Measurements from ENCODE around the gene UGT8. TPM values are rescaled to one million over a fixed set of nuclear protein-coding genes. Genes with fewer than 3 reads are reported as not detected.
"Not testable (repeated sequence)": the region's sequence is repeated elsewhere in the genome, so short reads cannot be mapped to it uniquely, and the experiment has no call there.

UGT8 gene
- polyA plus RNA-seq, 3 donors from 2014 or later = not detected

GRCh38 chr4:114636192-114636935, 37.8 kb downstream of the UGT8 start:
- no peak for DNase-seq
- Mint-ChIP-seq H3K27ac (no peak overlapping the region), H3K4me1 (no peaks in the 10 kb centered on the region), H3K36me3 (no peaks in the 10 kb centered on the region), H3K27me3 (ENCODE audit: low read depth in 3 of 3) (peaks cover 0 to 5% (median 2%) of the 10 kb centered on the region in 3 donors), H3K9me3 (peaks cover 0 to 7% (median 3%) of the 10 kb centered on the region in 6 donors), H3K4me3 (no peak overlapping the region)

DNA sequence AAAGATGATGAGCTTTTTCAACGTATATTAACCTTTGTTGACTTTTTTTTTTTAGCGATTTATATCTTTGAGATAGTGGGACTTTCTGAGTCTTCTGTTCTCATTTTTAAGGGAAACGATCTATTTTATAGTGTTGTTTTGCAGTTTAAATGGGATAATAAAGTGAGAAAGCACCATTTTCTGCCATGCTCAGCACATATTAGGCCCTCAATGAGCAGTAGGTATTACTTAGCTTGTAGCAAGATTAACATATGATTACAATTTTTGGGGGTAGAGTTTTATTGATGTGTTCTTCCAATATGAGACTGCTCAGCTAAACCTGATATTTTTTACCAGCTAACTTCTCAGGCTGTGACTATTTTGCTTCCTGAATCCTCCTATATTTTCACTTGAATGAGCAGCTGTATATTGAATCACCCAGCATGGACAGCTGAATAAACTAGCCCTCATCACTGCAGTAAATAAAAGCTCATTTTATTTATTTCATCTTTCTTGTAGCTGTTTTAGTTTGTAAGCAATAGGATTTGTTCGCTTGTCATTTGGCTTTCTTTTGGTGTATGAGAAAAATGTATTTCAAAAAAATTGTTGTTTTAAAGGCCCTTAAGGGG, 43.7 kb downstream of the UGT8 start:
- H3K27me3 Mint-ChIP-seq (ENCODE audit: low read depth in 3 of 3) = peaks cover 0 to 2% (median 0%) of the 10 kb centered on the region in 3 donors
- H3K9me3 Mint-ChIP-seq = peaks cover 0 to 5% (median 0%) of the 10 kb centered on the region in 6 donors
- H3K27ac Mint-ChIP-seq = no peak overlapping the region
- no peak for DNase-seq
- no peaks in the 10 kb centered on the region for H3K4me1 Mint-ChIP-seq
- no peak overlapping the region for H3K4me3 Mint-ChIP-seq
- H3K36me3 Mint-ChIP-seq = no peaks in the 10 kb centered on the region

- peaks cover 0 to 11% (median 2%) of the 10 kb centered on the region in 6 donors for H3K9me3 Mint-ChIP-seq
- no peaks in the 10 kb centered on the region for H3K36me3 Mint-ChIP-seq
- no peak overlapping the region for H3K27ac Mint-ChIP-seq
- H3K4me3 Mint-ChIP-seq = no peak overlapping the region
- H3K27me3 Mint-ChIP-seq (ENCODE audit: low read depth in 3 of 3) = peaks cover 0 to 8% (median 0%) of the 10 kb centered on the region in 3 donors
- no peak for DNase-seq
- H3K4me1 Mint-ChIP-seq = no peaks in the 10 kb centered on the region
Measured at GRCh38 chr4:114649908-114650307, 51.3 kb downstream of the UGT8 start.

- H3K9me3 Mint-ChIP-seq = peaks cover 0 to 11% (median 2%) of the 10 kb centered on the region in 6 donors
- H3K4me3 Mint-ChIP-seq = no peak overlapping the region
- no peaks in the 10 kb centered on the region for H3K4me1 Mint-ChIP-seq
- no peaks in the 10 kb centered on the region for H3K36me3 Mint-ChIP-seq
- H3K27me3 Mint-ChIP-seq (ENCODE audit: low read depth in 3 of 3) = peaks cover 0 to 8% (median 0%) of the 10 kb centered on the region in 3 donors
- no peak for DNase-seq
- no peak overlapping the region for H3K27ac Mint-ChIP-seq
Measured at GRCh38 chr4:114653675-114654074, 55.1 kb downstream of the UGT8 start.

DNA sequence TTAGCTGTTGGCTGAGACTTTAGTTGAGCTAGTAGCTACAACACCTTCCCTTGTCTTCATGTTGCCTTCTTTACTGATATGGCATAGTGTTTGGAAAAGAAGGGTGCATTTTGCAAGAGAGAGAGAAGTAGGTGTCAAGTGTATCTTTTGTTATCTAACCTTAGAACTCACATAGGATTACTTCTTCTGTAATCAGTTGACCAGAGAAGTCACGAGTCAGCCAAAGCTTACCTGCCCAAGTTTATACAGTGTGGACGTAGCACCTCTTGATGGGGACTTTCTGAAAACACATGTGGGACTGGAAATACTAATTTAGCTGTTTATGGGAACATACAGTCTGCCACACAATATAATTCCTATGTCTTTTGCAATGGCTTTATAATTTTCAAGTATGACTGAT, 56.0 kb downstream of the UGT8 start:
- Mint-ChIP-seq H3K27me3 (ENCODE audit: low read depth in 3 of 3) (peaks cover 0 to 8% (median 0%) of the 10 kb centered on the region in 3 donors), H3K4me3 (no peak overlapping the region), H3K4me1 (no peaks in the 10 kb centered on the region), H3K27ac (no peak overlapping the region), H3K9me3 (peaks cover 0 to 11% (median 2%) of the 10 kb centered on the region in 6 donors), H3K36me3 (no peaks in the 10 kb centered on the region)
- no peak for DNase-seq

DNA sequence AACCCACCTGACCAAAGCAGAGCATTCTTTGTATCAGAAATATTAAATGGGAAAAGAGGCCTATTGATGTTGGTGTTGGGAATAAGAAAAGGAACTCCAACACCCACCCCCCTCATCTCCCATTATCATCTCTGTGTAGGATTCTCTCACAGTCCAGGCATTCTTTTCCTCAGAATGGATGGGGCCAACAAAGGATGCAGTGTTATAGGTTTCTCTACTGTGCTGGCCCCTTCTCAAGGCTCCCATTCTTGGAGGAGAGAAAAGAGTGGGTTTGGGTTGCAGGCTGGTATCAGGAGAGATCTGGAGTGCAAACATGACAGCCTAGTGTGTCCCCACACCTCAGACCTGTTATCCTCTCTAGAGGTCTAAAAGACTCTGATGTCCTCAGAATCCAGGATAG, 59.6 kb downstream of the UGT8 start:
- no peak for DNase-seq
- Mint-ChIP-seq H3K27me3 (ENCODE audit: low read depth in 3 of 3) (peaks cover 0 to 3% (median 0%) of the 10 kb centered on the region in 3 donors), H3K36me3 (no peaks in the 10 kb centered on the region), H3K27ac (no peak overlapping the region), H3K4me3 (no peak overlapping the region), H3K9me3 (peaks cover 0 to under 1% (median 0%) of the 10 kb centered on the region in 6 donors), H3K4me1 (no peaks in the 10 kb centered on the region)

GRCh38 chr4:114658776-114659175, 60.2 kb downstream of the UGT8 start:
- H3K36me3 Mint-ChIP-seq = no peaks in the 10 kb centered on the region

DNA sequence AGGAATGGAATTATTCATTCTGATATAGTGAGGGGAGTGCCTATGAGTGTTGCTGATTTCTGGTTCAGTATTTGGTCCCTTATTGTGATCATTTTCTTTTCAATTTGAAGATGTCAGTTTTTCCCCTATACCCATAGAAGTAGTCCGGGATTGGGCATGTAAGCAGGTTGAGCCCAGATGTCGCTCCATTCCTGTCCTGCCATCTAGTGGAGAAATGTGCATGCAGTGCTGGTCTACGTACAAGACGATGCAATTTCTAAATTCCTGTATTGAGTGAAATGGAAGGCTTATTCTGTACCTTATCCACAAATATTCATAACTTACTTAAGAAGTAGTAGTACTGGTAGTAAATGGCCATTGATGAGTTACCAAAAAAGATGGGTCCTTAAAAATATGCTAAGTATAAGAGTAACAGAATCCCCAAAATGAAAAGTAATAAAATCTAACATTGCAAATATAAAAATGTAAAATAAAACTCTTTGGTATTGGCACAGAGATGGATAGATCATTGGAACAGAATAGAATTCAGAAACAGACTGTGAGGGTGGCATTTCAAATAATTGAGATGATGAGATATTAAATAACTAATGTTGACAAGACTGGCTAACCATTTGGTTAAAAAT, 60.9 kb downstream of the UGT8 start:
- peaks cover 0 to 3% (median 0%) of the 10 kb centered on the region in 3 donors for H3K27me3 Mint-ChIP-seq (ENCODE audit: low read depth in 3 of 3)
- H3K9me3 Mint-ChIP-seq = no peaks in the 10 kb centered on the region
- H3K4me3 Mint-ChIP-seq = no peak overlapping the region
- no peak for DNase-seq
- H3K4me1 Mint-ChIP-seq = no peaks in the 10 kb centered on the region
- no peaks in the 10 kb centered on the region for H3K36me3 Mint-ChIP-seq
- H3K27ac Mint-ChIP-seq = no peak overlapping the region

More at GRCh38 chr4:114658776-114659175, 60.2 kb downstream of the UGT8 start:
- no peaks in the 10 kb centered on the region for H3K4me1 Mint-ChIP-seq
- H3K4me3 Mint-ChIP-seq = no peak overlapping the region
- no peak for DNase-seq
- peaks cover 0 to 3% (median 0%) of the 10 kb centered on the region in 3 donors for H3K27me3 Mint-ChIP-seq (ENCODE audit: low read depth in 3 of 3)
- no peak overlapping the region for H3K27ac Mint-ChIP-seq
- H3K9me3 Mint-ChIP-seq = no peaks in the 10 kb centered on the region

- Mint-ChIP-seq H3K9me3 (peaks cover 0 to 5% (median 0%) of the 10 kb centered on the region in 6 donors), H3K4me1 (no peaks in the 10 kb centered on the region), H3K27me3 (ENCODE audit: low read depth in 3 of 3) (peaks cover 0 to 7% (median 0%) of the 10 kb centered on the region in 3 donors), H3K4me3 (no peak overlapping the region), H3K27ac (no peak overlapping the region), H3K36me3 (no peaks in the 10 kb centered on the region)
- no peak for DNase-seq
Measured at GRCh38 chr4:114663083-114663482, 64.5 kb downstream of the UGT8 start.

DNA sequence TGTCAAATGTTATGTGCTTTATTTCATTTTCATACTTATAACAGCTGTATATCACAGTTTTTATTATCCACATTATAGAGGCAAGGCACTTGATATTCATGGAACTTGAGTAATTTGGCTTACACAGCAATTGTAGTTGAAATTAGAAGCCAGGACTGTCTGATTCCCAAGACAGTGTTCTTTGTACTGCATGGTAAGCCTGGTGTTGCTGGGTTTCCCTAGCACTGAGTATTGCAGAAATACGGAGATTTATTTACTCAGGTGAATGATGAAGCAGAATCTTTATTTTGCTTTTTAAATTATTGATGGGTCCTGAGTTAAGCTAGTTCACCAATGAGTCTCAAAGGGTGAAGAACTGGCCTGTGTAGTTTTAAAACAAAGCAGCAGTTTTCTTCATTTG, 70.0 kb downstream of the UGT8 start:
- DNase-seq = no peak
- H3K27ac Mint-ChIP-seq = no peak overlapping the region
- H3K36me3 Mint-ChIP-seq = no peaks in the 10 kb centered on the region
- peaks cover 0 to 5% (median under 1%) of the 10 kb centered on the region in 6 donors for H3K9me3 Mint-ChIP-seq
- no peak overlapping the region for H3K4me3 Mint-ChIP-seq
- peaks cover 0 to 4% (median 0%) of the 10 kb centered on the region in 3 donors for H3K27me3 Mint-ChIP-seq (ENCODE audit: low read depth in 3 of 3)
- no peaks in the 10 kb centered on the region for H3K4me1 Mint-ChIP-seq

GRCh38 chr4:114670733-114671132, 72.1 kb downstream of the UGT8 start:
- H3K36me3 Mint-ChIP-seq; H3K27me3 Mint-ChIP-seq (ENCODE audit: low read depth in 3 of 3); H3K27ac Mint-ChIP-seq; H3K4me3 Mint-ChIP-seq; H3K4me1 Mint-ChIP-seq; H3K9me3 Mint-ChIP-seq; DNase-seq: not testable (repeated sequence)

DNA sequence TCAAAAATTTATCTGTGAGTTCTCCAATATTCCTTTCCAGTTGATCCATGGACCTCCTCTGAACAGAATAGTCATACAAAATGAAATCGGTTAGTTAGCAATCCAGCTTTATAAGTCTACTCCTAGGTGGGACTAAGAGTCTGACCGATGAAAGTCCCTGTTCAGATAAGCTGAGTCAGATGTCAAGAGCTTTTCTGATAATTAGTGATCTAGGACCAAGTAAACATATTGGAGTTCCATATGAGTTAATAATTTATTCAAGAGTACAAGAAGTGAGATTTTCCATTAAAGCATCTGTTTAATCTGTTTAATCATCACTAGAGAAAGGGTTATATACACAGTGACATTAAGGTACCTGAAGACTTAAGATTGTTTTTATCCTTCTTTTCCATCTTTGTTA, 74.7 kb downstream of the UGT8 start:
- Mint-ChIP-seq H3K4me1 (no peaks in the 10 kb centered on the region), H3K27ac (no peak overlapping the region), H3K9me3 (peaks cover 0 to 2% (median 0%) of the 10 kb centered on the region in 6 donors), H3K36me3 (no peaks in the 10 kb centered on the region), H3K4me3 (no peak overlapping the region), H3K27me3 (ENCODE audit: low read depth in 3 of 3) (peaks cover 0 to 4% (median 0%) of the 10 kb centered on the region in 3 donors)
- no peak for DNase-seq

DNA sequence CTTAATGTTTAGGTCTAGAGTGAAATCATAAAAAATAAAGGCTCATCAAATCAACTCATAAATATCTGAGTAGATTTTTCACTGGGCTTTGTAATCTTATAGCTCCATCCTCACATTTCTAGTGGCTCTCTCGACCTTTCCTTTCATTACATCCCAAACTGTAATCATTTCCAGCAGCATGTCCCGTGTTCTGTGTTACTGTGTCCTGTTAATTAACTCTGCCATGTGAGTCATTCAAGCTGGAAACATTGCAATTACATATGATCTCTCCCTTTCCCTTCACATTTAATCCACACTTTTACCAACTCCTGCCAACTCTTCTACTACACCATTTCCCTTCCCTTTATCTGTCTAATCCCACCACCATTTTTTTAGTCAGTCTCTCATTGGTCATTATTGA, 75.5 kb downstream of the UGT8 start:
- Mint-ChIP-seq H3K9me3 (peaks cover 0 to 2% (median 0%) of the 10 kb centered on the region in 6 donors), H3K36me3 (no peaks in the 10 kb centered on the region), H3K27ac (no peak overlapping the region), H3K4me1 (no peaks in the 10 kb centered on the region), H3K4me3 (no peak overlapping the region), H3K27me3 (ENCODE audit: low read depth in 3 of 3) (peaks cover 0 to 4% (median 0%) of the 10 kb centered on the region in 3 donors)
- no peak for DNase-seq

DNA sequence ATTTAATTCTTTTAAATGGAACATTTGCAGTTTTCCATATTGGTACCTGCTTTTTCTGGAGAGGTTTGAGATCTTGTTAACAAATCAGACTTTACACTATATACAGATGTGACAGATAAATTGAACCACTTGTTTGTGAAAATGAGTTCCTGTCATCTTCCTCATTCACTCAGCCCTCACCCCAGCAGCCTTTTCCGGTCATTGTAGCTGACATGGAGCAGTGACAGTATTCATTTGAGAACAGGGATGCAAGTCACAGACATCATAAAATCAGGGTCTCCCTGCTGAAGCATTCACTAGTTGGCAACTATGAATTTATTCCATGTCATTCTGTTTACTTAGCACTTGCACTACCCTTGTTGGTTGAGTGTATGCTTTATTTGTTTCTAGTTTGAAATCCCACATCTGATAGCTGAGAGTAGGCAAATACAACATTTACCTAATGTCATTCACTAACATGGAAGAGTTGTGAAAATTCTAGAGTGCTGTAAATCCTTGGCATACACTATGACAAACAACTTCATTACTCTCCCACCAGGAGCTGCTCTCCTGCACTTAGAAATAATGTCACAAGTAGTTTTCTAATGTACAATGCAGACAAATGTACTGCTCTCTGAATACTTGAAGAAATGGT, 78.9 kb downstream of the UGT8 start:
- H3K27me3 Mint-ChIP-seq (ENCODE audit: low read depth in 3 of 3) = peaks cover 0 to 4% (median 2%) of the 10 kb centered on the region in 3 donors
- no peak for DNase-seq
- peaks cover 0 to 3% (median 0%) of the 10 kb centered on the region in 6 donors for H3K9me3 Mint-ChIP-seq
- H3K36me3 Mint-ChIP-seq = no peaks in the 10 kb centered on the region
- no peak overlapping the region for H3K27ac Mint-ChIP-seq
- no peaks in the 10 kb centered on the region for H3K4me1 Mint-ChIP-seq
- no peak overlapping the region for H3K4me3 Mint-ChIP-seq
